Right atrium auricular region (tissue), 2 donors: Measurements from ENCODE around the gene TIMM17A. TPM values are rescaled to one million over a fixed set of nuclear protein-coding genes. Genes with fewer than 3 reads are reported as not detected.

Source experiments
- DNase-seq: peaks from one replicate; pipeline ENCODE4 v3.0.0-alpha.2; 2019; ENCODE audit warnings: low spot score
- H3K27ac ChIP-seq, 2 donors: fragments of 200-600 bp; sonication (generic); 1 replicate in 1 of 2; 2 replicates in 1 of 2; pipeline ENCODE4 v1.5.1; 2016 to 2019
- H3K27me3 ChIP-seq, 2 donors: fragments of 200-600 bp; sonication (generic); one replicate each; pipeline versions ENCODE4 v1.5.1 to v1.6.0; 2017 to 2019
- H3K36me3 ChIP-seq: fragments of 200-600 bp; sonication (generic); one replicate; pipeline ENCODE4 v1.5.1; 2016
- H3K4me1 ChIP-seq, 2 donors: fragments of 200-600 bp; sonication (generic); one replicate each; pipeline versions ENCODE4 v1.5.1 to v1.6.0; 2017 to 2019
- H3K4me3 ChIP-seq, 2 donors: fragments of 200-600 bp; sonication (generic); 1 replicate in 1 of 2; 2 replicates in 1 of 2; pipeline ENCODE4 v1.5.1; 2017 to 2019; ENCODE audit warnings: mild to moderate bottlenecking in 1 of 2, moderate library complexity in 1 of 2
- H3K9me3 ChIP-seq, 2 donors: fragments of 200-600 bp; sonication (generic); one replicate each; pipeline ENCODE4 v1.5.1; 2019
- total RNA-seq, 2 donors: library from RNA; depleted of rRNA; stranded (reverse); fragments of >200 nt; gene quantifications; one replicate each; pipeline ENCODE4 v1.1.0, GENCODE V29; 2016
- TF ChIP-seq, protein P1 (sequence below), 2 donors: fragments of 200-600 bp; sonication (generic); IDR thresholded peaks; one replicate each; pipeline ENCODE4 v1.5.1; 2019; ENCODE audit warnings: antibody characterized with exemption in 2 of 2

TIMM17A gene
- total RNA-seq, 2 donors from 2014 or later, result 42.7 to 59.1 TPM

DNA sequence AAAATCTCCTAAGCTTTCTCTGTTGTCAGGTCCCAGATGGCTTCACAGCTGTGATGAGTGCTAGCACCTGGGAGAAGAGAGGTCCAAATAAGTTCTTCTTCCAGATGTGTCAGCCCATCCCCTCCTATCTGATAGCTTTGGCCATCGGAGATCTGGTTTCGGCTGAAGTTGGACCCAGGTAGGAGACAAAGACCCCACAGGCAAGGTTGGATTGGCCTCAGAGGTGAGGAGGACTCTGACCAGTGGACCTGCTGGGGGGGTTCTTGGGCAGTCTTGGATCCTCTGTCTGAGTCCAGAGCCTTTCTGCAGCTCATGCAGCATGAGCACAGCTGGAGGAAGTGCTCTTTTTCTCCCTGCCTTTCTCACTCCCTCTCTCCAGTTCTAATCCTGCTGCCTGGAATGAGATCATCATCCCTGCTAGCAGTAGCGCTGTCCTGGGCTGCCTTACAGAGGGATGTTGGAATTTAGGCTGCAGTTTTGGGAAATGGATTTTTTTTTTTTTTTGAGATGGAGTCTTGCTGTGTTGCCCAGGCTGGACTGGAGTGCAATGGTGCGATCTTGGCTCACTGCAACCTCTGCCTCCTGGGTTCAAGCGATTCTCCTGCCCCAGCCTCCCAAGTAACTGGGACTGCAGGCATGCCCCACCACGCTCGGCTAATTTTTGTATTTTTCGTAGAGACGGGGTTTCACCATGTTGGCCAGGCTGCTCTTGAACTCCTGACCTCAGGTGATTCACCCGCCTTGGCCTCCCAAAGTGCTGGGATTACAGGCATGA is 34.2 kb downstream of the TIMM17A start:
- no peaks in the 10 kb centered on the region for H3K27me3 ChIP-seq
- TF ChIP-seq, protein P1, sequence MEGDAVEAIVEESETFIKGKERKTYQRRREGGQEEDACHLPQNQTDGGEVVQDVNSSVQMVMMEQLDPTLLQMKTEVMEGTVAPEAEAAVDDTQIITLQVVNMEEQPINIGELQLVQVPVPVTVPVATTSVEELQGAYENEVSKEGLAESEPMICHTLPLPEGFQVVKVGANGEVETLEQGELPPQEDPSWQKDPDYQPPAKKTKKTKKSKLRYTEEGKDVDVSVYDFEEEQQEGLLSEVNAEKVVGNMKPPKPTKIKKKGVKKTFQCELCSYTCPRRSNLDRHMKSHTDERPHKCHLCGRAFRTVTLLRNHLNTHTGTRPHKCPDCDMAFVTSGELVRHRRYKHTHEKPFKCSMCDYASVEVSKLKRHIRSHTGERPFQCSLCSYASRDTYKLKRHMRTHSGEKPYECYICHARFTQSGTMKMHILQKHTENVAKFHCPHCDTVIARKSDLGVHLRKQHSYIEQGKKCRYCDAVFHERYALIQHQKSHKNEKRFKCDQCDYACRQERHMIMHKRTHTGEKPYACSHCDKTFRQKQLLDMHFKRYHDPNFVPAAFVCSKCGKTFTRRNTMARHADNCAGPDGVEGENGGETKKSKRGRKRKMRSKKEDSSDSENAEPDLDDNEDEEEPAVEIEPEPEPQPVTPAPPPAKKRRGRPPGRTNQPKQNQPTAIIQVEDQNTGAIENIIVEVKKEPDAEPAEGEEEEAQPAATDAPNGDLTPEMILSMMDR (IDR thresholded peaks at IDR 0.05), result no peak
- H3K27ac ChIP-seq, result no peak overlapping the region
- peaks cover 43% of the 10 kb centered on the region for H3K36me3 ChIP-seq
- H3K4me3 ChIP-seq, result no peak overlapping the region
- H3K4me1 ChIP-seq, result peaks cover 0 to 12% of the 10 kb centered on the region in 2 donors
- no peaks in the 10 kb centered on the region for H3K9me3 ChIP-seq
- DNase-seq, result no peak

DNA sequence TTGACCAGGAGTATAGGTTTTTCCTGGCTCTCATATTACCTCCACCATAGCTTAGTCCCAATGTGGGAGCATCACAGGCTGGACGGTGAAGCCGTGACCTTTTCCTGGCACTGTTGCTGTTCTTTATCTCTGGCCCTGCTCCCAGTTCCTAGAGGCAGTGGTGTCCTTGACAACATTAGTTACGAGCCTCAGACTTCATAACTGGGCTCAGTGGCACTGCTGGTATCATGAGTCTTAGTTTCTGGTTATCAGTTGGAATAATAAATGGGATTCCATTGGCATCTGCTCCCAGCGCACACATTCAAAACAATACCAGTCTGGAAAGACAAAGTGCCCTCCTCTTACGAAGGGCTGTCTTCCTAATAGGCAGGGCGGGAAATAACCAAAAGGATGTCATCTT is 35.1 kb downstream of the TIMM17A start:
- DNase-seq, result no peak
- no peaks in the 10 kb centered on the region for H3K27me3 ChIP-seq
- peaks cover 45% of the 10 kb centered on the region for H3K36me3 ChIP-seq
- H3K4me3 ChIP-seq, result no peak overlapping the region
- TF ChIP-seq, protein P1 (IDR thresholded peaks at IDR 0.05), result no peak
- no peak overlapping the region for H3K27ac ChIP-seq
- no peaks in the 10 kb centered on the region for H3K9me3 ChIP-seq
- H3K4me1 ChIP-seq, result peaks cover 0 to 12% of the 10 kb centered on the region in 2 donors

DNA sequence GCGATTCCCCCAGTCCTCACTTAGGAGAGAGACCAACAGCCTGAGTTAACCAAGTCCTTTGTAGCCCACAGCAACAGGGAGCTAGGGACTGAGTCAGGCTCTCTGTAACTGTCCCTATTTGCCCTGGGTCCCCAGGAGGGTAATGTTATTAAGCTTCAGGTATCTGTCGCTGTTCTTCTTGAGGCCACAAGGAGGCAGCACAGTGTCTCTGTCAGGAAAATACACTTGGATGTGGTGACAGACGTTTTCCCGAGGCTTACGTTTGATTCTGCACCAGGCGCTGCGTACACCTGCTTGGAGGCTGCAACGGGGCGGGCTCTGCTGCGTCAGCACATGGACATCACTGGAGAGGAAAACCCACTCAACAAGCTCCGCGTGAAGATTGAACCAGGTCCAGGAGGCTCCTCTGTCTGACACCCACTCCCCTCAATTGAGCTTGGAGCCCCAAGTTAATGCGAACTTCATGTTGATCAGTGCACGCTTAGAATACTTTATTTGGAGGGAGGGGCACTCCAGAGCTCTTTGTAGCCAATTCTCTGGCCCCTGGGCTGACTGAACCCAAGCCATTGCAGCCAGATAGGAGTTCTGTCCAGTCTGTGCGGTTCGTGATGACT is 44.4 kb downstream of the TIMM17A start:
- Histone ChIP-seq H3K27ac (no peak overlapping the region), H3K4me3 (no peak overlapping the region), H3K27me3 (no peaks in the 10 kb centered on the region), H3K36me3 (peaks cover 81% of the 10 kb centered on the region), H3K9me3 (no peaks in the 10 kb centered on the region), H3K4me1 (no peaks in the 10 kb centered on the region)
- TF ChIP-seq, protein P1 (IDR thresholded peaks at IDR 0.05), result peak; percentile 46 to 73
- no peak for DNase-seq

DNA sequence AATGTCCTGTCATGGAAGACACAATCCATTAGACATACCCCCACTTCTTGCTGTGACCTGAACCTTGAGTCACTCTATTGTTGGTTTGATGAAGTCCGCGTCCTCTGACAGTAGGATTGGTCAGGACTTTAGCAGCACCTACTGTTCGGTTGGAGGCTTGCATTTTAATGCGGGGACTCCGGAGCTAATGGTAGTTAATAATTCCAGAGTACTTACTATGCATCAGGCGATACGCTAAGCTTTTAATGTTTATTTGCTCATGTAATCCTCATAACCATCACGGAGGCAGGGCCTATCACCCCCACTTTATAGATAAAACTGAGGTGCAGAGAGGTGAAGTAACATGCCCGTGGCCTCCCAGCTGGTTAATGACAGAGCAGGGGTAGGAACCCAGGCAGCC is 47.2 kb downstream of the TIMM17A start:
- TF ChIP-seq, protein P1 (IDR thresholded peaks at IDR 0.05), result no peak

DNA sequence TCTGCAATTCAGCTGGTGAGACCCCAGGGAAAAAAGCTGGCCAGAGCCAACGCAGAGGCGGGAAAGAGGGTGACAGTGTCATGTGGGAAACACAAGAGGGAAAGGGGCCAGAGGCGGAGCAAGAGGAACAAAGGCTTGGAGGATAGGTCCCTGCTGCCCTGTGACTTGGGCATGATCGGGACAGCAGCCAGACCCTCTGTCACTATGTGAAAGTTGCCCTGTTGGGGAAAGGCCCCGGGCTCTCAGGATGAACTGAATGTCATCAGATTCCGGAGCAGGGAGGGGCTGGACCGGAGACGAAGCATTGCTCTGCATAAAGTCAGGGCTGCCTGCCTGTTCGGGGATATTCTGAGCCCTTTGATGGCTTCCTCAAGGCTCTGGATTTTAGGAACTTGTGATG is 49.4 kb downstream of the TIMM17A start:
- TF ChIP-seq, protein P1 (IDR thresholded peaks at IDR 0.05), result no peak
- Histone ChIP-seq H3K27ac (no peak overlapping the region), H3K4me3 (no peak overlapping the region), H3K36me3 (peaks cover 62% of the 10 kb centered on the region), H3K9me3 (no peaks in the 10 kb centered on the region), H3K27me3 (no peaks in the 10 kb centered on the region), H3K4me1 (peaks cover 0 to 2% of the 10 kb centered on the region in 2 donors)
- DNase-seq, result no peak

More for the DNA sequence above, 47.2 kb downstream of the TIMM17A start:
- Histone ChIP-seq H3K9me3 (no peaks in the 10 kb centered on the region), H3K36me3 (peaks cover 74% of the 10 kb centered on the region), H3K27ac (no peak overlapping the region), H3K4me1 (no peaks in the 10 kb centered on the region), H3K4me3 (no peak overlapping the region), H3K27me3 (no peaks in the 10 kb centered on the region)
- DNase-seq, result no peak
